VCaP (cell line): ENCODE data around the gene DOK6.

Source experiments
- H3K27ac ChIP-seq: fragments of 450-650 bp; 2 replicates; pipeline ENCODE4 v1.5.1; 2017
- CTCF ChIP-seq: fragments of 450-650 bp; conservative IDR thresholded peaks from 2 replicates; pipeline ENCODE4 v1.5.1; 2017; ENCODE audit warnings: mild to moderate bottlenecking, moderate library complexity

The DOK6 gene

GRCh38 chr18:69717586-69717985 lies 316.9 kb downstream of the DOK6 start:
- no peak for TF ChIP-seq CTCF
- no peak overlapping the region for H3K27ac ChIP-seq

- no peak for TF ChIP-seq CTCF
- H3K27ac ChIP-seq = no peak overlapping the region
Measured at GRCh38 chr18:69718912-69719547, 318.3 kb downstream of the DOK6 start.

- no peak for TF ChIP-seq CTCF
- no peak overlapping the region for H3K27ac ChIP-seq
Measured at GRCh38 chr18:69720422-69720821, 319.7 kb downstream of the DOK6 start.

GRCh38 chr18:69723434-69723833 lies 322.7 kb downstream of the DOK6 start:
- no peak for TF ChIP-seq CTCF
- no peak overlapping the region for H3K27ac ChIP-seq

GRCh38 chr18:69725009-69725408 lies 324.3 kb downstream of the DOK6 start:
- no peak overlapping the region for H3K27ac ChIP-seq
- no peak for TF ChIP-seq CTCF

- TF ChIP-seq CTCF = no peak
- H3K27ac ChIP-seq = no peak overlapping the region
Measured at GRCh38 chr18:69725855-69726508, 325.3 kb downstream of the DOK6 start.

- no peak for TF ChIP-seq CTCF
- H3K27ac ChIP-seq = no peak overlapping the region
Measured at GRCh38 chr18:69727912-69728572, 327.4 kb downstream of the DOK6 start.
